IMR-90 (cell line): Measurements from ENCODE around the gene PTPRG. TPM values are rescaled to one million over a fixed set of nuclear protein-coding genes. Genes with fewer than 3 reads are reported as not detected.

Experiments
- ATAC-seq: fragments of 200-7000 bp; cut with Tn5 transposase; 2 replicates; pipeline ENCODE4 v1.9.1; 2020; ENCODE audit warnings: low read depth, mild to moderate bottlenecking, moderate library complexity
- BruUV-seq: library from RNA; stranded (reverse); fragments of 400-500 nt; replicated peaks from 2 replicates; lab custom pipeline; 2021; lab: Mats Ljungman, UMichigan
- CTCF ChIA-PET: fragments of 300-600 bp; formaldehyde crosslinking; extraction: SDS; loops from one replicate; lab custom pipeline; 2021; ENCODE audit warnings: antibody characterized with exemption; lab: Yijun Ruan, JAX
- POLR2A ChIA-PET: fragments of 300-600 bp; sonication (Branson Sonifier 250); formaldehyde crosslinking; loops from one replicate; lab custom pipeline; 2022; ENCODE audit warnings: antibody characterized with exemption; ENCODE audit not compliant: unreplicated experiment; lab: Charles Lee
- DNase-seq: peaks from one replicate; pipeline ENCODE4 v3.0.0; 2013
- H2AFZ ChIP-seq: replicated peaks from 2 replicates; pipeline ENCODE3; 2013; ENCODE audit warnings: low read length, mild to moderate bottlenecking; ENCODE audit not compliant: poor library complexity
- H2AK5ac ChIP-seq: 2 replicates; pipeline ENCODE4 v1.6.1; 2013; ENCODE audit warnings: low read depth, low read length, inconsistent platforms
- H2AK9ac ChIP-seq: replicated peaks from 2 replicates; pipeline ENCODE3; 2013; ENCODE audit warnings: mild to moderate bottlenecking, low read depth, low read length, moderate library complexity; ENCODE audit not compliant: poor library complexity
- H2BK120ac ChIP-seq: 2 replicates; pipeline ENCODE4 v1.6.1; 2013; ENCODE audit warnings: low read depth, low read length, inconsistent platforms
- H2BK15ac ChIP-seq: 3 replicates; pipeline ENCODE4 v1.6.1; 2013; ENCODE audit warnings: low read depth, low read length, inconsistent platforms
- H2BK20ac ChIP-seq: 2 replicates; pipeline ENCODE4 v1.6.1; 2013; ENCODE audit warnings: low read depth, mild to moderate bottlenecking, inconsistent platforms, low read length, moderate library complexity
- H2BK5ac ChIP-seq: 2 replicates; pipeline ENCODE4 v1.6.1; 2013; ENCODE audit warnings: mild to moderate bottlenecking, low read depth, low read length, inconsistent platforms; ENCODE audit not compliant: poor library complexity, severe bottlenecking
- H3K14ac ChIP-seq: replicated peaks from 2 replicates; pipeline ENCODE4 v1.6.1; 2013; ENCODE audit warnings: low read depth, low read length, inconsistent platforms
- H3K18ac ChIP-seq: 2 replicates; pipeline ENCODE4 v1.6.1; 2013; ENCODE audit warnings: low read depth, low read length, control low read depth
- H3K23ac ChIP-seq: 2 replicates; pipeline ENCODE4 v1.6.1; 2013; ENCODE audit warnings: low read depth, low read length, inconsistent platforms
- H3K27ac ChIP-seq: 2 replicates; pipeline ENCODE4 v1.5.1; 2013; ENCODE audit warnings: mild to moderate bottlenecking, control low read depth, low read length; ENCODE audit not compliant: insufficient read depth
- H3K27me3 ChIP-seq: 2 replicates; pipeline ENCODE4 v1.6.1; 2013; ENCODE audit warnings: low read length; ENCODE audit not compliant: control insufficient read depth, insufficient read depth
- H3K36me3 ChIP-seq: 2 replicates; pipeline ENCODE4 v1.6.1; 2013; ENCODE audit warnings: low read length, mixed read lengths; ENCODE audit not compliant: control insufficient read depth, insufficient read depth
- H3K4ac ChIP-seq: 2 replicates; pipeline ENCODE4 v1.6.1; 2013; ENCODE audit warnings: low read depth, low read length, inconsistent platforms
- H3K4me1 ChIP-seq: 2 replicates; pipeline ENCODE4 v1.6.1; 2013; ENCODE audit warnings: low read length, mixed read lengths; ENCODE audit not compliant: control insufficient read depth, insufficient read depth
- H3K4me2 ChIP-seq: 2 replicates; pipeline ENCODE4 v1.6.1; 2013; ENCODE audit warnings: low read depth, mild to moderate bottlenecking, control low read depth, low read length, moderate library complexity
- H3K4me3 ChIP-seq: 2 replicates; pipeline ENCODE4 v1.5.1; 2013; ENCODE audit warnings: low read depth, mild to moderate bottlenecking, control low read depth, low read length, moderate library complexity; ENCODE audit not compliant: insufficient read depth
- H3K56ac ChIP-seq: 2 replicates; pipeline ENCODE4 v1.6.1; 2013; ENCODE audit warnings: low read length, inconsistent platforms; ENCODE audit not compliant: insufficient read depth; ENCODE audit errors: extremely low read depth
- H3K79me1 ChIP-seq, 2 experiments: 2 replicates each; pipeline ENCODE4 v1.6.1; 2013; ENCODE audit warnings: low read length in 2 of 2, inconsistent platforms in 1 of 2, low read depth in 1 of 2
- H3K9ac ChIP-seq: 2 replicates; pipeline ENCODE4 v1.6.1; 2013; ENCODE audit warnings: low read depth, low read length, control low read depth
- H3K9me1 ChIP-seq: 2 replicates; pipeline ENCODE4 v1.6.1; 2013; ENCODE audit warnings: low read length, inconsistent platforms; ENCODE audit not compliant: insufficient read depth
- H3K9me3 ChIP-seq: 2 replicates; pipeline ENCODE4 v1.6.1; 2013; ENCODE audit warnings: low read length; ENCODE audit not compliant: control insufficient read depth, insufficient read depth
- H4K20me1 ChIP-seq: 2 replicates; pipeline ENCODE4 v1.6.1; 2013; ENCODE audit warnings: low read length, inconsistent platforms; ENCODE audit not compliant: insufficient read depth
- H4K5ac ChIP-seq: 2 replicates; pipeline ENCODE4 v1.6.1; 2013; ENCODE audit warnings: mild to moderate bottlenecking, low read depth, low read length, control low read depth
- H4K8ac ChIP-seq, 2 experiments: 2 replicates each; pipeline ENCODE4 v1.6.1; 2013; ENCODE audit warnings: low read depth in 2 of 2, low read length in 2 of 2, control low read depth in 1 of 2, inconsistent platforms in 1 of 2
- H4K91ac ChIP-seq: 2 replicates; pipeline ENCODE4 v1.6.1; 2013; ENCODE audit warnings: low read depth, low read length, inconsistent platforms; ENCODE audit not compliant: insufficient read depth
- BHLHE40 ChIP-seq: fragments of 150-350 bp; IDR thresholded peaks from 2 replicates; pipeline ENCODE4 v1.6.1; 2016; ENCODE audit warnings: mild to moderate bottlenecking, low read depth, low read length
- SMC3 ChIP-seq: fragments of 150-350 bp; IDR thresholded peaks from 2 replicates; pipeline ENCODE4 v1.6.1; 2016; ENCODE audit warnings: low read depth, mild to moderate bottlenecking, antibody characterized with exemption, low read length, moderate library complexity
- WGBS, 2 experiments: methylation state at CpG; one replicate each; pipeline versions ENCODE4 v1.1.5 to v1.1.7; 2013; ENCODE audit warnings: missing lambda C conversion rate in 2 of 2; ENCODE audit not compliant: insufficient read length in 1 of 2; ENCODE audit errors: extremely low coverage in 2 of 2; 5-methylcytosine and 5-hydroxymethylcytosine counted together
- dilution Hi-C: fragments of 300-500 bp; cut with HindIII; formaldehyde crosslinking; loops from one replicate; pipeline ENCODE4 v1.14.3; 2018; ENCODE audit warnings: low sequenced_read_pairs; ENCODE audit not compliant: unreplicated experiment
- in situ Hi-C: fragments of 300-500 bp; cut with MboI; formaldehyde crosslinking; loops from 3 replicates; pipeline ENCODE4 v1.14.3; 2019; ENCODE audit warnings: low sequenced_read_pairs, inconsistent platforms, mixed read lengths
- intact Hi-C: fragments of 100-400 bp; cut with micrococcal nuclease; formaldehyde crosslinking; loops from 2 replicates; pipeline ENCODE4 v1.10.0; 2022
- polyA plus RNA-seq, 3 experiments: library from polyadenylated mRNA; depleted of rRNA; stranded (reverse); fragments of >200 nt; gene quantifications; 2 replicates each; pipeline ENCODE4 v1.2.3, GENCODE V29; 2012; ENCODE audit warnings: low replicate concordance in 1 of 3
- total RNA-seq: library from RNA; depleted of rRNA; stranded (reverse); fragments of >200 nt; gene quantifications from 2 replicates; pipeline ENCODE4 v1.2.3, GENCODE V29; 2012
- TF ChIP-seq, protein P1 (sequence below): conservative IDR thresholded peaks from 2 replicates; pipeline ENCODE4 v1.5.1; 2012; ENCODE audit warnings: mild to moderate bottlenecking, low read depth, low read length, improper control_type of control experiment
- TF ChIP-seq, protein P2 (sequence below): fragments of 150-350 bp; IDR thresholded peaks from 2 replicates; pipeline ENCODE4 v1.6.1; 2017; ENCODE audit warnings: mild to moderate bottlenecking, antibody characterized with exemption, low read length, low read depth

Gene PTPRG
- total and polyA plus RNA-seq, 2 of the 4 experiments (the other 2 are of a cell fraction): 7.7 to 31.0 TPM

GRCh38 chr3:61601831-61602230, 40.5 kb downstream of the PTPRG start:
- no peak for ATAC-seq
- Histone ChIP-seq H3K4me3 (no peak overlapping the region), H3K4me2 (no peak overlapping the region), H3K27ac (no peak overlapping the region), H3K14ac (no peak overlapping the region), H3K4ac (peak overlapping the region; percentile 26; the same call in 1 of the 2 replicates), H2BK120ac (no peak overlapping the region), H3K4me1 (no peaks in the 10 kb centered on the region), H2BK5ac (no peak overlapping the region), H3K56ac (no peak overlapping the region), H2AFZ (no peak overlapping the region), H4K91ac (no peak overlapping the region), H2BK15ac (no peak overlapping the region), H2AK5ac (no peak overlapping the region), H3K79me1 (peaks cover 42 to 87% of the 10 kb centered on the region in 2 experiments), H4K20me1 (no peaks in the 10 kb centered on the region; the same call in 1 of the 2 replicates), H3K9ac (no peak overlapping the region), H3K36me3 (peaks cover 6% of the 10 kb centered on the region), H3K9me3 (no peaks in the 10 kb centered on the region), H3K27me3 (no peaks in the 10 kb centered on the region), H3K9me1 (no peaks in the 10 kb centered on the region; the same call in 1 of the 2 replicates), H3K23ac (no peak overlapping the region), H2AK9ac (no peak overlapping the region), H4K8ac (no peak overlapping the region), H3K18ac (no peak overlapping the region), H4K5ac (no peak overlapping the region), H2BK20ac (no peak overlapping the region)
- in situ Hi-C loops: no loop called here
- ChIA-PET POLR2A (no interaction called here), CTCF (interaction anchor here (0.6 kb wide), 1 partner anchor 591 kb away, joined by 3 read pairs; no protein-coding TSS in a partner anchor)
- peak; percentile 21 for DNase-seq
- WGBS, 2 experiments: no CpG with 5 or more reads among the region's 4 CpGs
- intact Hi-C loops: no loop called here
- BruUV-seq: no TSS peak
- TF ChIP-seq SMC3 (no peak), BHLHE40 (no peak)
- TF ChIP-seq, protein P1, sequence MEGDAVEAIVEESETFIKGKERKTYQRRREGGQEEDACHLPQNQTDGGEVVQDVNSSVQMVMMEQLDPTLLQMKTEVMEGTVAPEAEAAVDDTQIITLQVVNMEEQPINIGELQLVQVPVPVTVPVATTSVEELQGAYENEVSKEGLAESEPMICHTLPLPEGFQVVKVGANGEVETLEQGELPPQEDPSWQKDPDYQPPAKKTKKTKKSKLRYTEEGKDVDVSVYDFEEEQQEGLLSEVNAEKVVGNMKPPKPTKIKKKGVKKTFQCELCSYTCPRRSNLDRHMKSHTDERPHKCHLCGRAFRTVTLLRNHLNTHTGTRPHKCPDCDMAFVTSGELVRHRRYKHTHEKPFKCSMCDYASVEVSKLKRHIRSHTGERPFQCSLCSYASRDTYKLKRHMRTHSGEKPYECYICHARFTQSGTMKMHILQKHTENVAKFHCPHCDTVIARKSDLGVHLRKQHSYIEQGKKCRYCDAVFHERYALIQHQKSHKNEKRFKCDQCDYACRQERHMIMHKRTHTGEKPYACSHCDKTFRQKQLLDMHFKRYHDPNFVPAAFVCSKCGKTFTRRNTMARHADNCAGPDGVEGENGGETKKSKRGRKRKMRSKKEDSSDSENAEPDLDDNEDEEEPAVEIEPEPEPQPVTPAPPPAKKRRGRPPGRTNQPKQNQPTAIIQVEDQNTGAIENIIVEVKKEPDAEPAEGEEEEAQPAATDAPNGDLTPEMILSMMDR: no peak
- TF ChIP-seq, protein P2, sequence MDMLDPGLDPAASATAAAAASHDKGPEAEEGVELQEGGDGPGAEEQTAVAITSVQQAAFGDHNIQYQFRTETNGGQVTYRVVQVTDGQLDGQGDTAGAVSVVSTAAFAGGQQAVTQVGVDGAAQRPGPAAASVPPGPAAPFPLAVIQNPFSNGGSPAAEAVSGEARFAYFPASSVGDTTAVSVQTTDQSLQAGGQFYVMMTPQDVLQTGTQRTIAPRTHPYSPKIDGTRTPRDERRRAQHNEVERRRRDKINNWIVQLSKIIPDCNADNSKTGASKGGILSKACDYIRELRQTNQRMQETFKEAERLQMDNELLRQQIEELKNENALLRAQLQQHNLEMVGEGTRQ: no peak
- dilution Hi-C loops: no loop called here
